Measurements from ENCODE around the gene COL9A2. TPM values are rescaled to one million over a fixed set of nuclear protein-coding genes. Genes with fewer than 3 reads are reported as not detected.

The COL9A2 gene
- total and polyA plus RNA-seq, 2 experiments from 2014 or later = 3.4 to 5.9 TPM

- H3K27ac ChIP-seq = peak overlapping the region; percentile 99
- H3K27me3 ChIP-seq = no peaks in the 10 kb centered on the region
These were observed 60.5 kb downstream of the COL9A2 start for GRCh38 chr1:40256401-40257084.

DNA sequence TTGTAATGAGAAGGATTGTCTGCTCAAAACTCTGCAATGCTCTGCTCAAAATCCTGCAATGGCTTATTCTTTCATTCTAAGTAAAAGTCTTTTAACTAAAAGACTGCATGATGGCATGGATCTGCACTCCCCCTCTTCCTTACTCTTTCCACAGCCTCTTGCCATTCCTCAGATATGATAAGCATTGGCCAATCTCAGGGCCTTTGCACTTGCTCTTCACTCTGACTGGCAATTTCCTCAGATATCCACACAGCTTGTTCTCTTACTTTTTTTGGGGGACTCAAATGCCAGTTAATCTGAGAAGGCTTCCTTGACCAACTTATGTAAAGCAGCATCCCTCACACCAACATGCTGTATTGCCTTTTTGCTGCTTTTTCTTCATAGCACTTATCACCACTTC is 61.9 kb downstream of the COL9A2 start:
- Histone ChIP-seq H3K36me3 (no peaks in the 10 kb centered on the region), H3K4me3 (no peak overlapping the region), H3K27me3 (no peaks in the 10 kb centered on the region), H3K27ac (no peak overlapping the region), H3K9me3 (ENCODE audit: low read depth) (no peaks in the 10 kb centered on the region), H3K4me1 (ENCODE audit: low read depth) (peaks cover 5% of the 10 kb centered on the region)
- TF ChIP-seq, protein P1, sequence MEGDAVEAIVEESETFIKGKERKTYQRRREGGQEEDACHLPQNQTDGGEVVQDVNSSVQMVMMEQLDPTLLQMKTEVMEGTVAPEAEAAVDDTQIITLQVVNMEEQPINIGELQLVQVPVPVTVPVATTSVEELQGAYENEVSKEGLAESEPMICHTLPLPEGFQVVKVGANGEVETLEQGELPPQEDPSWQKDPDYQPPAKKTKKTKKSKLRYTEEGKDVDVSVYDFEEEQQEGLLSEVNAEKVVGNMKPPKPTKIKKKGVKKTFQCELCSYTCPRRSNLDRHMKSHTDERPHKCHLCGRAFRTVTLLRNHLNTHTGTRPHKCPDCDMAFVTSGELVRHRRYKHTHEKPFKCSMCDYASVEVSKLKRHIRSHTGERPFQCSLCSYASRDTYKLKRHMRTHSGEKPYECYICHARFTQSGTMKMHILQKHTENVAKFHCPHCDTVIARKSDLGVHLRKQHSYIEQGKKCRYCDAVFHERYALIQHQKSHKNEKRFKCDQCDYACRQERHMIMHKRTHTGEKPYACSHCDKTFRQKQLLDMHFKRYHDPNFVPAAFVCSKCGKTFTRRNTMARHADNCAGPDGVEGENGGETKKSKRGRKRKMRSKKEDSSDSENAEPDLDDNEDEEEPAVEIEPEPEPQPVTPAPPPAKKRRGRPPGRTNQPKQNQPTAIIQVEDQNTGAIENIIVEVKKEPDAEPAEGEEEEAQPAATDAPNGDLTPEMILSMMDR (IDR thresholded peaks at IDR 0.05; ENCODE audit: low read depth, low read length) = no peak
- DNase-seq (ENCODE audit: low read depth in 1 of 2, low spot score in 1 of 2) = no peak

More at GRCh38 chr1:40256401-40257084, 60.5 kb downstream of the COL9A2 start:
- peaks cover 5% of the 10 kb centered on the region for H3K4me1 ChIP-seq (ENCODE audit: low read depth)
- H3K36me3 ChIP-seq = peaks cover 12% of the 10 kb centered on the region
- TF ChIP-seq, protein P1 (IDR thresholded peaks at IDR 0.05; ENCODE audit: low read depth, low read length) = no peak
- no peaks in the 10 kb centered on the region for H3K9me3 ChIP-seq (ENCODE audit: low read depth)
- H3K4me3 ChIP-seq = peak overlapping the region; percentile 62
- no peak for DNase-seq (ENCODE audit: low read depth in 1 of 2, low spot score in 1 of 2)

- peak in 1 of 2 donors; percentile 8 for DNase-seq (ENCODE audit: low read depth in 1 of 2, low spot score in 1 of 2)
- TF ChIP-seq, protein P1 (IDR thresholded peaks at IDR 0.05; ENCODE audit: low read depth, low read length) = no peak
- no peak overlapping the region for H3K27ac ChIP-seq
- H3K4me3 ChIP-seq = no peak overlapping the region
- no peaks in the 10 kb centered on the region for H3K9me3 ChIP-seq (ENCODE audit: low read depth)
- H3K4me1 ChIP-seq (ENCODE audit: low read depth) = peaks cover 5% of the 10 kb centered on the region
- no peaks in the 10 kb centered on the region for H3K36me3 ChIP-seq
- no peaks in the 10 kb centered on the region for H3K27me3 ChIP-seq
These were observed 64.5 kb downstream of the COL9A2 start for GRCh38 chr1:40252601-40253000.

- Histone ChIP-seq H3K27me3 (no peaks in the 10 kb centered on the region), H3K27ac (no peak overlapping the region), H3K4me1 (ENCODE audit: low read depth) (peaks cover 1% of the 10 kb centered on the region), H3K36me3 (no peaks in the 10 kb centered on the region), H3K4me3 (no peak overlapping the region), H3K9me3 (ENCODE audit: low read depth) (no peaks in the 10 kb centered on the region)
- DNase-seq (ENCODE audit: low read depth in 1 of 2, low spot score in 1 of 2) = no peak
- TF ChIP-seq, protein P1 (IDR thresholded peaks at IDR 0.05; ENCODE audit: low read depth, low read length) = no peak
These were observed 65.6 kb downstream of the COL9A2 start for GRCh38 chr1:40251456-40251855.

Other genes with a start within 250 kb of the COL9A2 start
- 16.5 and 18.5 TPM in 2 replicates for gene PPT1, start 220.0 kb downstream of the COL9A2 start, total RNA-seq
- 47.9 and 52.0 TPM in 2 replicates for gene PPT1, start 220.0 kb downstream of the COL9A2 start, polyA plus RNA-seq
- 19.0 and 27.5 TPM in 2 replicates for gene RLF, start 155.9 kb downstream of the COL9A2 start, total RNA-seq
- gene RLF, start 155.9 kb downstream of the COL9A2 start, polyA plus RNA-seq = 6.7 and 13.6 TPM in 2 replicates
- not detected in 2 replicates for gene TMCO2, start 69.3 kb downstream of the COL9A2 start, total RNA-seq
- not detected in 2 replicates for gene TMCO2, start 69.3 kb downstream of the COL9A2 start, polyA plus RNA-seq
- gene ZMPSTE24, start 59.0 kb downstream of the COL9A2 start, total RNA-seq = 8.4 and 15.0 TPM in 2 replicates
- gene ZMPSTE24, start 59.0 kb downstream of the COL9A2 start, polyA plus RNA-seq = 9.8 and 24.0 TPM in 2 replicates
- gene SMAP2, start 56.4 kb upstream of the COL9A2 start, total RNA-seq = 16.2 and 16.7 TPM in 2 replicates
- gene SMAP2, start 56.4 kb upstream of the COL9A2 start, polyA plus RNA-seq = 23.3 and 29.5 TPM in 2 replicates
- gene ZFP69B, start 133.2 kb upstream of the COL9A2 start, total RNA-seq = 2.3 and 2.7 TPM in 2 replicates
- 3.2 and 3.7 TPM in 2 replicates for gene ZFP69B, start 133.2 kb upstream of the COL9A2 start, polyA plus RNA-seq
- gene ZFP69, start 160.0 kb upstream of the COL9A2 start, total RNA-seq = 2.9 and 4.9 TPM in 2 replicates
- 3.2 and 7.2 TPM in 2 replicates for gene ZFP69, start 160.0 kb upstream of the COL9A2 start, polyA plus RNA-seq
- gene EXO5, start 191.5 kb upstream of the COL9A2 start, total RNA-seq = 6.3 and 6.6 TPM in 2 replicates
- 6.1 and 8.9 TPM in 2 replicates for gene EXO5, start 191.5 kb upstream of the COL9A2 start, polyA plus RNA-seq
- gene ZNF684, start 214.4 kb upstream of the COL9A2 start, total RNA-seq = 3.6 and 7.4 TPM in 2 replicates
- 8.2 TPM in 2 replicates for gene ZNF684, start 214.4 kb upstream of the COL9A2 start, polyA plus RNA-seq

Measured in cardiac muscle cell (in vitro differentiated cells and primary cell).